Measurements from ENCODE around the gene ATP1A2.

Gene ATP1A2

DNA sequence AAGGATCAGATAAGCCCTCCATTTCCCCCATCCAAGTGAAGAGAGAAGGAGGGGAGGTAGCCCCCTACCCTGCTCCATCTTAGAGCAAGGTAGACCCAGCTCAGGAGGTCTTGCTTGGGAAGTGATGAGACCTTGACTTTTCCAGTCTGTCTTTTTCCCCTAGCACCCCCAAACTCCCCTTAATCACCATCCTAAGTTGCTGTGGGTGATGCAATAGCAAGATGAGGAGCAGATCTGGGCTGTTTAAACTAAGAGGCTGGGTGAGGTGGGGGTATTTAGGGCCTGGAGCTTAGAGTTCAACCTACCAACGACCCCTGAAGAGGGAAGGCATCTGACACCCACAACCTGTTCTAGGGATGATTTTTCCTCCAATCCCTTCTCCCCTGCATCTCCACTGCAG lies 1.7 kb downstream of the ATP1A2 start:
- TF ChIP-seq POLR2AphosphoS5 (IDR thresholded peaks at IDR 0.05; ENCODE audit: low read depth, low read length) (no peak), TAF1 (IDR thresholded peaks at IDR 0.05; ENCODE audit: borderline replicate concordance, insufficient read depth, low read length) (no peak), SIN3A (IDR thresholded peaks at IDR 0.05; ENCODE audit: borderline replicate concordance, insufficient read depth, low read length) (no peak), FOXP2 (optimal IDR thresholded peaks at IDR 0.05; ENCODE audit: borderline replicate concordance, extremely low read depth, extremely low read length, insufficient read depth) (no peak)
- TF ChIP-seq, protein P1, sequence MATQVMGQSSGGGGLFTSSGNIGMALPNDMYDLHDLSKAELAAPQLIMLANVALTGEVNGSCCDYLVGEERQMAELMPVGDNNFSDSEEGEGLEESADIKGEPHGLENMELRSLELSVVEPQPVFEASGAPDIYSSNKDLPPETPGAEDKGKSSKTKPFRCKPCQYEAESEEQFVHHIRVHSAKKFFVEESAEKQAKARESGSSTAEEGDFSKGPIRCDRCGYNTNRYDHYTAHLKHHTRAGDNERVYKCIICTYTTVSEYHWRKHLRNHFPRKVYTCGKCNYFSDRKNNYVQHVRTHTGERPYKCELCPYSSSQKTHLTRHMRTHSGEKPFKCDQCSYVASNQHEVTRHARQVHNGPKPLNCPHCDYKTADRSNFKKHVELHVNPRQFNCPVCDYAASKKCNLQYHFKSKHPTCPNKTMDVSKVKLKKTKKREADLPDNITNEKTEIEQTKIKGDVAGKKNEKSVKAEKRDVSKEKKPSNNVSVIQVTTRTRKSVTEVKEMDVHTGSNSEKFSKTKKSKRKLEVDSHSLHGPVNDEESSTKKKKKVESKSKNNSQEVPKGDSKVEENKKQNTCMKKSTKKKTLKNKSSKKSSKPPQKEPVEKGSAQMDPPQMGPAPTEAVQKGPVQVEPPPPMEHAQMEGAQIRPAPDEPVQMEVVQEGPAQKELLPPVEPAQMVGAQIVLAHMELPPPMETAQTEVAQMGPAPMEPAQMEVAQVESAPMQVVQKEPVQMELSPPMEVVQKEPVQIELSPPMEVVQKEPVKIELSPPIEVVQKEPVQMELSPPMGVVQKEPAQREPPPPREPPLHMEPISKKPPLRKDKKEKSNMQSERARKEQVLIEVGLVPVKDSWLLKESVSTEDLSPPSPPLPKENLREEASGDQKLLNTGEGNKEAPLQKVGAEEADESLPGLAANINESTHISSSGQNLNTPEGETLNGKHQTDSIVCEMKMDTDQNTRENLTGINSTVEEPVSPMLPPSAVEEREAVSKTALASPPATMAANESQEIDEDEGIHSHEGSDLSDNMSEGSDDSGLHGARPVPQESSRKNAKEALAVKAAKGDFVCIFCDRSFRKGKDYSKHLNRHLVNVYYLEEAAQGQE (IDR thresholded peaks at IDR 0.05; ENCODE audit: insufficient read depth in 1 of 2, low read depth in 2 of 2, low read length in 2 of 2) = no peak

DNA sequence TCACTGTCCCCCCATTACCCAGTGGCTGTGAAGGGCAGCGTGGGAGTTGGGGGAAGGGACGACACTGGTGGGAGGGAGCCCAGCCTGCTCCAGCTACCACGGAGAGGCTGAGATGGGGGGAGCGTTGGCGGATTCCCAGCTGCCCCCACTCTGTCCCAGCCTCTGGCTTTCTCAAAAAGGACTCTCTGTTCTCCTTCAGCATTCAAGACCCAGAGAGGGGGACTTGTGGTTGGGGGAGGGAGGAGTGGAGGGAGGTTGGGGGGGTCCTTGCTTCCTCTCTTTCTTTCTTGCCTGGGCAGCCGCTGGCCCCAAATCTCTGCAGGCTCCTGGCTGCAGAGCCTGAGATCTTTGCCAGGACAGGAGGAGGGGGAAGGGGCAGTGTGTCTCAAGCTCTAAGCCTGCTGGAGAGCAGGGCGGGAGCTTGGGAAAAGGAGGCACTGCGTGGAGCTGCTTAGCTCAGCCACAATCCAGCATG lies 2.2 kb downstream of the ATP1A2 start:
- TF ChIP-seq SIN3A (IDR thresholded peaks at IDR 0.05; ENCODE audit: borderline replicate concordance, insufficient read depth, low read length) (no peak), FOXP2 (optimal IDR thresholded peaks at IDR 0.05; ENCODE audit: borderline replicate concordance, extremely low read depth, extremely low read length, insufficient read depth) (no peak), TAF1 (IDR thresholded peaks at IDR 0.05; ENCODE audit: borderline replicate concordance, insufficient read depth, low read length) (no peak), POLR2AphosphoS5 (IDR thresholded peaks at IDR 0.05; ENCODE audit: low read depth, low read length) (no peak)
- TF ChIP-seq, protein P1 (IDR thresholded peaks at IDR 0.05; ENCODE audit: insufficient read depth in 1 of 2, low read depth in 2 of 2, low read length in 2 of 2) = no peak

DNA sequence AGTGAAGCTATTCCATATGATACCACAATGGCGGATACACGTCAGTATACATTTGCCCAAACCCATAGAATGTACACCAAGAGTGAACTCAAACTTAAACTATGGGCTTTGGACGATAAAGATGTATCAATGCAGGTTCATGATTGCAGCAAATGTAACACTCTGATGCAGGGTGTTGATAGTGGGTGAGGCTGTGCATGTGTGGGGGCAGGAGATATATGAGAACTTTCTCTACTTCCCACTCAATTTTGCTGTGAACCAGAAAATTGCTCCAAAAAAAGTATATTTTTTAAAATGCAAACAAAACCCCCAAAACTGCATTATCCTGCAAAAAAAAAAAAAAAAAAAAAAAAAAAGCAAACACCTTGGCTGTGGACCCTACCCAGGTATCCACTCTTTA lies 3.4 kb downstream of the ATP1A2 start:
- TF ChIP-seq, protein P1 (IDR thresholded peaks at IDR 0.05; ENCODE audit: insufficient read depth in 1 of 2, low read depth in 2 of 2, low read length in 2 of 2) = no peak
- TF ChIP-seq FOXP2 (optimal IDR thresholded peaks at IDR 0.05; ENCODE audit: borderline replicate concordance, extremely low read depth, extremely low read length, insufficient read depth) (no peak), TAF1 (IDR thresholded peaks at IDR 0.05; ENCODE audit: borderline replicate concordance, insufficient read depth, low read length) (no peak), SIN3A (IDR thresholded peaks at IDR 0.05; ENCODE audit: borderline replicate concordance, insufficient read depth, low read length) (no peak), POLR2AphosphoS5 (IDR thresholded peaks at IDR 0.05; ENCODE audit: low read depth, low read length) (no peak)

DNA sequence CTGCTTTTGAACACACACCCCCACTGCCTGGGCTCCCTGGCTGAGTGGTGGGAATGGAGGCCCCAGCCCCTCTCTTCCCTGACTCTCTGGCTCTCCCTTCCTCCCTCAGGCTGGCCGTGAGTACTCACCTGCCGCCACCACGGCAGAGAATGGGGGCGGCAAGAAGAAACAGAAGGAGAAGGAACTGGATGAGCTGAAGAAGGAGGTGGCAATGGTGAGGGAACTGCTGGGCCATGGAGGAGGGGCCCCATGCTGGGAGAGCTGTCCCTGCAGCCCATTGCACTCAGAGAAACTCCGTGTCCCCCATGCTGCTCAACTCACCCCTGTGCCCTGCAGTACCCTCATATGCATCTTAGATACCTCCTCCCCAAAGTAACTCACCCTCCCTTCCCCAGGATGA lies 5.2 kb downstream of the ATP1A2 start:
- TF ChIP-seq FOXP2 (optimal IDR thresholded peaks at IDR 0.05; ENCODE audit: borderline replicate concordance, extremely low read depth, extremely low read length, insufficient read depth) (no peak), SIN3A (IDR thresholded peaks at IDR 0.05; ENCODE audit: borderline replicate concordance, insufficient read depth, low read length) (no peak), POLR2AphosphoS5 (IDR thresholded peaks at IDR 0.05; ENCODE audit: low read depth, low read length) (no peak), TAF1 (IDR thresholded peaks at IDR 0.05; ENCODE audit: borderline replicate concordance, insufficient read depth, low read length) (no peak)
- TF ChIP-seq, protein P1 (IDR thresholded peaks at IDR 0.05; ENCODE audit: insufficient read depth in 1 of 2, low read depth in 2 of 2, low read length in 2 of 2) = no peak

DNA sequence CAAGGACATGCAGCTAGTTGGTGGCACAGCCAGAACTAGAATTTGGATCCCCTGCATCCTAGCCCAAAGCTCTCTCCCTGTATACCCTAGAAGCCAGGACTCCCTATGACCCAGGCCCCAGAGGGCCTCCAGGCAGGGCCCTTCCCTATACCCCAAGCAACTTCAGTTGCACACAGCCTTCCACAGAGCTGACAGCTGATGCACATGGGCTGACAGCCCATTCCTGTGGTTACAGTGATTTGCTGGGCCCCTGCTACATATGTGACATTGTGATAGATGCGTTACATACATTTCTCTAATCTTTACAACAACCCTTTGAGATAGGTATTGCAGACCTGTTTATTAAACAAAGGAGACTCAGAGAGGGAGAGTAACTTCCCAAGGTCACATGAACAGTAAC lies 5.8 kb downstream of the ATP1A2 start:
- TF ChIP-seq FOXP2 (optimal IDR thresholded peaks at IDR 0.05; ENCODE audit: borderline replicate concordance, extremely low read depth, extremely low read length, insufficient read depth) = no peak
- TF ChIP-seq SIN3A (IDR thresholded peaks at IDR 0.05; ENCODE audit: borderline replicate concordance, insufficient read depth, low read length) = no peak
- no peak for TF ChIP-seq POLR2AphosphoS5 (IDR thresholded peaks at IDR 0.05; ENCODE audit: low read depth, low read length)
- TF ChIP-seq, protein P1 (IDR thresholded peaks at IDR 0.05; ENCODE audit: insufficient read depth in 1 of 2, low read depth in 2 of 2, low read length in 2 of 2) = no peak
